GM12878 (cell line): Measurements from ENCODE around the gene SMARCA4. TPM values are rescaled to one million over a fixed set of nuclear protein-coding genes. Genes with fewer than 3 reads are reported as not detected.

Experiments
- ATAC-seq: fragments of 200-7000 bp; cut with Tn5 transposase; 3 replicates; pipeline ENCODE4 v1.9.1; 2020; ENCODE audit warnings: mild to moderate bottlenecking, moderate library complexity
- BruUV-seq: library from RNA; stranded (reverse); fragments of 400-500 nt; replicated peaks from 2 replicates; lab custom pipeline; 2021; lab: Mats Ljungman, UMichigan
- CTCF ChIA-PET: fragments of 300-600 bp; sonication (Branson Sonifier 250); formaldehyde crosslinking; extraction: SDS; loops from one replicate; lab custom pipeline; 2021; ENCODE audit warnings: inconsistent platforms; lab: Yijun Ruan, JAX
- POLR2A ChIA-PET: fragments of 350-600 bp; formaldehyde crosslinking; extraction: SDS; loops from one replicate; lab custom pipeline; 2021; ENCODE audit warnings: inconsistent platforms; lab: Charles Lee
- RAD21 ChIA-PET: fragments of 300-600 bp; sonication (Branson Sonifier 250); formaldehyde crosslinking; loops from one replicate; lab custom pipeline; 2023; ENCODE audit warnings: antibody characterized with exemption; ENCODE audit not compliant: unreplicated experiment; lab: Charles Lee
- SMC1A ChIA-PET: fragments of 300-600 bp; sonication (Branson Sonifier 250); formaldehyde crosslinking; loops from one replicate; lab custom pipeline; 2023; ENCODE audit not compliant: unreplicated experiment, uncharacterized antibody; lab: Charles Lee
- DNase-seq: peaks from one replicate; pipeline ENCODE4 v3.0.0-alpha.2; 2011; ENCODE audit warnings: low read depth, low spot score
- FAIRE-seq: peaks from 3 replicates; lab custom pipeline; 2011; peaks lifted over from hg19 to GRCh38; lab: Jason Lieb, UNC
- H2AFZ ChIP-seq: 2 replicates; pipeline ENCODE4 v1.6.0; 2011; ENCODE audit warnings: low read depth, low read length, control low read depth; ENCODE audit not compliant: control insufficient read depth
- H3K27ac ChIP-seq: 2 replicates; pipeline ENCODE4 v1.5.1; 2011; ENCODE audit warnings: control low read depth; ENCODE audit not compliant: control insufficient read depth, insufficient read depth
- H3K27me3 ChIP-seq, 2 experiments: replicated peaks in 1 of 2; 2 replicates each; pipeline versions ENCODE4 v1.6.0 to v1.6.1; 2011; ENCODE audit warnings: low read length in 1 of 2; ENCODE audit not compliant: control insufficient read depth in 2 of 2, insufficient read depth in 2 of 2
- H3K36me3 ChIP-seq, 2 experiments: 2 replicates each; pipeline ENCODE4 v1.5.1; 2011; ENCODE audit warnings: low read length in 1 of 2; ENCODE audit not compliant: control insufficient read depth in 2 of 2, insufficient read depth in 2 of 2
- H3K4me1 ChIP-seq: 2 replicates; pipeline ENCODE4 v1.6.1; 2011; ENCODE audit warnings: mild to moderate bottlenecking, low read length, moderate library complexity, mixed read lengths; ENCODE audit not compliant: control insufficient read depth, insufficient read depth
- H3K4me2 ChIP-seq: 2 replicates; pipeline ENCODE4 v1.6.0; 2011; ENCODE audit warnings: control low read depth; ENCODE audit not compliant: control insufficient read depth, insufficient read depth
- H3K4me3 ChIP-seq: fragments of 200-600 bp; sonication (generic); 2 replicates; pipeline ENCODE4 v1.5.1; 2016
- H3K79me2 ChIP-seq: 2 replicates; pipeline ENCODE4 v1.6.0; 2011; ENCODE audit warnings: low read length; ENCODE audit not compliant: control insufficient read depth, insufficient read depth
- H3K9ac ChIP-seq: 2 replicates; pipeline ENCODE4 v1.8.0; 2011; ENCODE audit warnings: low read length, control low read depth, mixed read lengths; ENCODE audit not compliant: control insufficient read depth, insufficient read depth
- H3K9me3 ChIP-seq: replicated peaks from 3 replicates; pipeline ENCODE4 v1.5.1; 2011; ENCODE audit warnings: mild to moderate bottlenecking, low read length; ENCODE audit not compliant: control insufficient read depth, insufficient read depth
- H4K20me1 ChIP-seq: 2 replicates; pipeline ENCODE4 v1.6.0; 2011; ENCODE audit not compliant: control insufficient read depth, insufficient read depth
- HDAC2 ChIP-seq: fragments of 200-600 bp; sonication (generic); IDR thresholded peaks from 2 replicates; pipeline ENCODE4 v1.6.1; 2017
- LARP7 ChIP-seq: fragments of 450-650 bp; IDR thresholded peaks from 2 replicates; pipeline ENCODE4 v1.6.1; 2017; ENCODE audit warnings: mild to moderate bottlenecking
- NRF1 ChIP-seq: conservative IDR thresholded peaks from 2 replicates; pipeline ENCODE4 v1.6.1; 2011; ENCODE audit warnings: mild to moderate bottlenecking, low read depth, low read length, improper control_type of control experiment
- PAX5 ChIP-seq: IDR thresholded peaks from 2 replicates; pipeline ENCODE4 v1.6.1; 2011; ENCODE audit warnings: low read depth, low read length, borderline replicate concordance
- RBBP5 ChIP-seq: fragments of 200-600 bp; sonication (generic); conservative IDR thresholded peaks from 2 replicates; pipeline ENCODE4 v1.6.1; 2016
- RCOR1 ChIP-seq: conservative IDR thresholded peaks from 2 replicates; pipeline ENCODE4 v1.6.1; 2012; ENCODE audit warnings: low read depth, low read length, improper control_type of control experiment
- SKIL ChIP-seq: fragments of 450-650 bp; IDR thresholded peaks from 2 replicates; pipeline ENCODE4 v1.6.1; 2017; ENCODE audit warnings: mild to moderate bottlenecking, low read depth, inconsistent platforms; ENCODE audit not compliant: poor library complexity, severe bottlenecking
- SPI1 ChIP-seq: IDR thresholded peaks from 2 replicates; pipeline ENCODE4 v1.6.1; 2011; ENCODE audit warnings: low read depth, mild to moderate bottlenecking, low read length, moderate library complexity, borderline replicate concordance; ENCODE audit not compliant: insufficient read depth
- ZBTB40 ChIP-seq: fragments of 450-650 bp; IDR thresholded peaks from 2 replicates; pipeline ENCODE4 v1.6.1; 2016; ENCODE audit warnings: mild to moderate bottlenecking, moderate library complexity, borderline replicate concordance
- WGBS: methylation state at CpG from one replicate; pipeline ENCODE4 v1.1.6; 2016; ENCODE audit warnings: low lambda C conversion rate; ENCODE audit not compliant: insufficient replicate concordance, insufficient coverage; ENCODE audit errors: missing lambda C conversion rate; 5-methylcytosine and 5-hydroxymethylcytosine counted together
- in situ Hi-C: fragments of 300-500 bp; cut with MboI; formaldehyde crosslinking; loops from 9 replicates; pipeline ENCODE4 v1.14.3; 2018; ENCODE audit warnings: mixed read lengths
- intact Hi-C: fragments of 100-400 bp; cut with micrococcal nuclease; formaldehyde crosslinking; loops from one replicate; pipeline ENCODE4 v1.14.2; 2022; ENCODE audit not compliant: unreplicated experiment
- polyA plus RNA-seq, 11 experiments: library from polyadenylated mRNA; depleted of rRNA in 4 of 11; unstranded in 6 of 11; stranded (reverse) in 5 of 11; fragments of >200 nt; fragmentation: Nextera tagmentation in 4 of 11; fragmentation: Illumina TruSeq in 1 of 11; extraction: Ambion mirVana in 4 of 11; extraction: Trizol in 1 of 11; gene quantifications; 1 replicate in 1 of 11; 2 replicates in 10 of 11; pipeline versions ENCODE4 v1.2.1 to v1.2.3, GENCODE V29; 2011 to 2016; ENCODE audit warnings: inconsistent platforms in 2 of 11, missing spikeins in 2 of 11, low read depth in 1 of 11
- total RNA-seq, 4 experiments: library from RNA; depleted of rRNA in 3 of 4; stranded (reverse); fragments of >200 nt in 3 of 4; fragmentation: Illumina TruSeq in 1 of 4; extraction: Trizol in 1 of 4; gene quantifications; 2 replicates each; pipeline versions ENCODE4 v1.2.1 to v1.2.3, GENCODE V29; 2013 to 2021
- TF ChIP-seq, protein P1 (sequence below): fragments of 450-650 bp; IDR thresholded peaks from 2 replicates; pipeline ENCODE4 v1.6.1; 2018; ENCODE audit warnings: mild to moderate bottlenecking, low read depth, moderate library complexity; ENCODE audit not compliant: partially characterized antibody
- TF ChIP-seq, protein P2 (sequence below): IDR thresholded peaks from 2 replicates; pipeline ENCODE4 v1.6.1; 2011; ENCODE audit warnings: borderline replicate concordance, low read depth, mild to moderate bottlenecking, moderate library complexity, low read length; ENCODE audit not compliant: insufficient read depth, poor library complexity, severe bottlenecking

Gene SMARCA4
- total and polyA plus RNA-seq, 10 of the 15 experiments (the other 5 are each of a cell fraction or from before 2014, with no cell fraction given): 22.4 to 175 (median 57.4) TPM

DNA sequence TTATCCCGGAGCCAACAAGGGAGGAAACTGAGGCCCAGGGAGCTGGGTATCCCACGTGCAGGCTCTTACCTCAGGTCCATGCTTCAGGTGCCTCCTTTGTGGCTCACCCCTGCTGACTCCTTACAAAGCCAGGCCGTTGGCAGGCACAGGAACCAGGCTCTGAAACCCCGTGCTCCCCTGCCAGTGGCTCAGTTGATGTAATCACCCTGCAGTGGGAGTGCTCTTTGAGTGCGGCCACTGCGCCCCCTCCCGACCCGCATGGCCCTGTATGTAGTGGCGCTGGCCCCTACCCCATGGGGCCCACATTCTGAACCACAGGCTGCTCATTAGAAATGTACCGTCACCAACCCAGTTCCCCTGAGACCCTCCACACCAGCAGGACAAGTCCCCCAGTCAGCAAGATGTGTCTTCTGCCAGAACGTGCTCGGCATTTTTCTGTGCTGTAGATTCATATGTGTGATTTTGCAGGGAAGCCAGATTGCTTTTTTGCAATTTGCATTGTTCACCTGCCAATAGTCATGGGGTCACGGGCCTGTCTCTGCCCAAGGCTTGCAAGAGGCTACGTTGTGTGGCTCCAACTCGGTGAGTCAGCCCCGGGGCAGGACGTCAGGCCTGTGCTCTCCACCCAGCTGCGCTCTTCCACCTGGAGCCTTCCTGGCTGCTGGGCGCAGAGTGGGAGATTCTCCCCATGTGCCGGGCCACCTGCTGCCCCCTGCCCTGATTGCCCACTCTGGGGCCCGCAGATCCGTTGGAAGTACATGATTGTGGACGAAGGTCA lies 60.3 kb downstream of the SMARCA4 start:
- TF ChIP-seq, protein P1, sequence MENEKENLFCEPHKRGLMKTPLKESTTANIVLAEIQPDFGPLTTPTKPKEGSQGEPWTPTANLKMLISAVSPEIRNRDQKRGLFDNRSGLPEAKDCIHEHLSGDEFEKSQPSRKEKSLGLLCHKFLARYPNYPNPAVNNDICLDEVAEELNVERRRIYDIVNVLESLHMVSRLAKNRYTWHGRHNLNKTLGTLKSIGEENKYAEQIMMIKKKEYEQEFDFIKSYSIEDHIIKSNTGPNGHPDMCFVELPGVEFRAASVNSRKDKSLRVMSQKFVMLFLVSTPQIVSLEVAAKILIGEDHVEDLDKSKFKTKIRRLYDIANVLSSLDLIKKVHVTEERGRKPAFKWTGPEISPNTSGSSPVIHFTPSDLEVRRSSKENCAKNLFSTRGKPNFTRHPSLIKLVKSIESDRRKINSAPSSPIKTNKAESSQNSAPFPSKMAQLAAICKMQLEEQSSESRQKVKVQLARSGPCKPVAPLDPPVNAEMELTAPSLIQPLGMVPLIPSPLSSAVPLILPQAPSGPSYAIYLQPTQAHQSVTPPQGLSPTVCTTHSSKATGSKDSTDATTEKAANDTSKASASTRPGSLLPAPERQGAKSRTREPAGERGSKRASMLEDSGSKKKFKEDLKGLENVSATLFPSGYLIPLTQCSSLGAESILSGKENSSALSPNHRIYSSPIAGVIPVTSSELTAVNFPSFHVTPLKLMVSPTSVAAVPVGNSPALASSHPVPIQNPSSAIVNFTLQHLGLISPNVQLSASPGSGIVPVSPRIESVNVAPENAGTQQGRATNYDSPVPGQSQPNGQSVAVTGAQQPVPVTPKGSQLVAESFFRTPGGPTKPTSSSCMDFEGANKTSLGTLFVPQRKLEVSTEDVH: no peak
- TF ChIP-seq NRF1 (no peak), HDAC2 (no peak), ZBTB40 (no peak), LARP7 (no peak), PAX5 (no peak), RBBP5 (no peak), RCOR1 (no peak), SKIL (no peak), SPI1 (no peak)
- TF ChIP-seq, protein P2, sequence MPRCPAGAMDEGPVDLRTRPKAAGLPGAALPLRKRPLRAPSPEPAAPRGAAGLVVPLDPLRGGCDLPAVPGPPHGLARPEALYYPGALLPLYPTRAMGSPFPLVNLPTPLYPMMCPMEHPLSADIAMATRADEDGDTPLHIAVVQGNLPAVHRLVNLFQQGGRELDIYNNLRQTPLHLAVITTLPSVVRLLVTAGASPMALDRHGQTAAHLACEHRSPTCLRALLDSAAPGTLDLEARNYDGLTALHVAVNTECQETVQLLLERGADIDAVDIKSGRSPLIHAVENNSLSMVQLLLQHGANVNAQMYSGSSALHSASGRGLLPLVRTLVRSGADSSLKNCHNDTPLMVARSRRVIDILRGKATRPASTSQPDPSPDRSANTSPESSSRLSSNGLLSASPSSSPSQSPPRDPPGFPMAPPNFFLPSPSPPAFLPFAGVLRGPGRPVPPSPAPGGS: no peak
- Histone ChIP-seq H3K27ac (no peak overlapping the region), H4K20me1 (no peaks in the 10 kb centered on the region), H3K79me2 (no peaks in the 10 kb centered on the region), H3K9me3 (no peaks in the 10 kb centered on the region), H3K27me3 (no peaks in the 10 kb centered on the region), H3K4me1 (no peaks in the 10 kb centered on the region), H3K9ac (no peak overlapping the region), H3K4me3 (no peak overlapping the region), H2AFZ (no peak overlapping the region), H3K4me2 (no peak overlapping the region), H3K36me3 (peaks cover 27 to 61% of the 10 kb centered on the region in 2 experiments)
- ChIA-PET SMC1A (interaction anchor here (0.7 to 1.4 kb wide), 3 partner anchors 79 to 375 kb away, joined by 3 to 6 read pairs (median 3); no protein-coding TSS in a partner anchor), POLR2A (no interaction called here), CTCF (interaction anchor here (3.4 kb wide), 1 partner anchor 79 kb away, joined by 10 read pairs; no protein-coding TSS in a partner anchor), RAD21 (interaction anchor here (1.3 to 1.4 kb wide), 2 partner anchors 79 to 85 kb away, joined by 4 to 5 read pairs; no protein-coding TSS in a partner anchor)
- ATAC-seq: no peak
- WGBS: 93% methylated on average over 23 of the region's 23 CpGs
- intact Hi-C loops (no loop called here), in situ Hi-C loops (no loop called here)
- no peak for FAIRE-seq
- no peak for DNase-seq
- BruUV-seq: no TSS peak
